Vagina (tissue), 2 donors: ENCODE measurements around the gene TLE4. TPM values are rescaled to one million over a fixed set of nuclear protein-coding genes. Genes with fewer than 3 reads are reported as not detected.

ENCODE experiments used
- DNase-seq, 2 donors: peaks; one replicate each; pipeline ENCODE4 v3.0.0-alpha.2; 2017; ENCODE audit errors: extremely low spot score in 2 of 2
- H3K27ac ChIP-seq: fragments of 200-600 bp; sonication (generic); one replicate; pipeline ENCODE4 v1.5.1; 2019
- H3K27me3 ChIP-seq: fragments of 200-600 bp; sonication (generic); one replicate; pipeline ENCODE4 v1.5.1; 2019
- H3K36me3 ChIP-seq, 2 donors: fragments of 200-600 bp; sonication (generic); one replicate each; pipeline ENCODE4 v1.5.1; 2017 to 2019
- H3K4me1 ChIP-seq: fragments of 200-600 bp; sonication (generic); one replicate; pipeline ENCODE4 v1.5.1; 2019
- H3K4me3 ChIP-seq, 2 donors: fragments of 200-600 bp; sonication (generic); 1 replicate in 1 of 2; 2 replicates in 1 of 2; pipeline ENCODE4 v1.5.1; 2016 to 2019
- H3K9me3 ChIP-seq: fragments of 200-600 bp; sonication (generic); one replicate; pipeline ENCODE4 v1.5.1; 2019
- CTCF ChIP-seq, 3 experiments: fragments of 450-650 bp in 2 of 3; fragments of 200-600 bp in 1 of 3; sonication (generic) in 1 of 3; IDR thresholded peaks; one replicate each; pipeline ENCODE4 v1.5.1; 2017 to 2019; ENCODE audit warnings: antibody characterized with exemption in 3 of 3, mild to moderate bottlenecking in 2 of 3, moderate library complexity in 2 of 3
- POLR2A ChIP-seq, 2 donors: fragments of 450-650 bp; IDR thresholded peaks; one replicate each; pipeline ENCODE4 v1.6.1; 2017; ENCODE audit warnings: antibody characterized with exemption in 2 of 2, mild to moderate bottlenecking in 2 of 2, moderate library complexity in 2 of 2
- POLR2AphosphoS5 ChIP-seq, 2 donors: sonication (generic); formaldehyde crosslinking; IDR thresholded peaks; one replicate each; pipeline ENCODE4 v1.9.0; 2017; ENCODE audit warnings: antibody characterized with exemption in 2 of 2, mild to moderate bottlenecking in 2 of 2, low read depth in 1 of 2; ENCODE audit not compliant: insufficient read depth in 1 of 2
- intact Hi-C: fragments of 100-400 bp; cut with DNase I; formaldehyde crosslinking; loops from one replicate; pipeline ENCODE4 v1.15.1; 2023
- total RNA-seq: library from RNA; depleted of rRNA; stranded (reverse); fragments of >200 nt; gene quantifications from one replicate; pipeline ENCODE4 v1.2.3, GENCODE V29; 2016

TLE4 gene
- total RNA-seq, 1 donor from 2014 or later, result 49.8 TPM

DNA sequence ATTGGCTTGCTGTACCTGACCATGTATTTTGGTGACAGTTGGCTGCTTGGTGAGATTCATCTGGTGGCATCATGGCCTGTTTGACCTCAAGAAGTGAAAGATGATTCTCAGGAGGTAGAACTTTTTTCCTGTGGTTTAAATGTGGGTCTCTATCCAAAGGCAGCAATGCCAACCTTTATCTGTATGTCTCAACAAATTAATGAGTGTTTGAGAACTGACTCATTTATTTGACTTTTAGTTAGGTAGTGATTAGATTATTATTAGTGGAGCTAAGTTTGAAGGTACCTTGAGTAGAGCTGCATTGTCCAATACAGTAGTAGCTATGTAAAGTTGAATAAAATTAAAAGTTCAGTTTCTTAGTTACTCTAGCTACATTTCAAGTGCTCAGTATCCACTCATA, 48.2 kb downstream of the TLE4 start:
- Histone ChIP-seq H3K9me3 (no peaks in the 10 kb centered on the region), H3K4me3 (no peak overlapping the region), H3K27me3 (no peaks in the 10 kb centered on the region), H3K27ac (no peak overlapping the region), H3K36me3 (no peaks in the 10 kb centered on the region), H3K4me1 (peaks cover 31% of the 10 kb centered on the region)
- intact Hi-C loops, result no loop called here
- no peak for DNase-seq
- TF ChIP-seq POLR2A (IDR thresholded peaks at IDR 0.05), result no peak
- TF ChIP-seq POLR2AphosphoS5 (IDR thresholded peaks at IDR 0.05; ENCODE audit: insufficient read depth in 1 of 2, low read depth in 1 of 2), result no peak
- no peak for TF ChIP-seq CTCF (IDR thresholded peaks at IDR 0.05)

GRCh38 chr9:79621916-79622575, 50.3 kb downstream of the TLE4 start:
- TF ChIP-seq POLR2A (IDR thresholded peaks at IDR 0.05) (no peak), CTCF (IDR thresholded peaks at IDR 0.05) (no peak), POLR2AphosphoS5 (IDR thresholded peaks at IDR 0.05; ENCODE audit: insufficient read depth in 1 of 2, low read depth in 1 of 2) (no peak)
- Histone ChIP-seq H3K27me3 (no peaks in the 10 kb centered on the region), H3K9me3 (no peaks in the 10 kb centered on the region), H3K4me3 (no peak overlapping the region), H3K4me1 (peaks cover 23% of the 10 kb centered on the region), H3K36me3 (no peaks in the 10 kb centered on the region), H3K27ac (no peak overlapping the region)
- intact Hi-C loops, result no loop called here
- DNase-seq, result no peak

DNA sequence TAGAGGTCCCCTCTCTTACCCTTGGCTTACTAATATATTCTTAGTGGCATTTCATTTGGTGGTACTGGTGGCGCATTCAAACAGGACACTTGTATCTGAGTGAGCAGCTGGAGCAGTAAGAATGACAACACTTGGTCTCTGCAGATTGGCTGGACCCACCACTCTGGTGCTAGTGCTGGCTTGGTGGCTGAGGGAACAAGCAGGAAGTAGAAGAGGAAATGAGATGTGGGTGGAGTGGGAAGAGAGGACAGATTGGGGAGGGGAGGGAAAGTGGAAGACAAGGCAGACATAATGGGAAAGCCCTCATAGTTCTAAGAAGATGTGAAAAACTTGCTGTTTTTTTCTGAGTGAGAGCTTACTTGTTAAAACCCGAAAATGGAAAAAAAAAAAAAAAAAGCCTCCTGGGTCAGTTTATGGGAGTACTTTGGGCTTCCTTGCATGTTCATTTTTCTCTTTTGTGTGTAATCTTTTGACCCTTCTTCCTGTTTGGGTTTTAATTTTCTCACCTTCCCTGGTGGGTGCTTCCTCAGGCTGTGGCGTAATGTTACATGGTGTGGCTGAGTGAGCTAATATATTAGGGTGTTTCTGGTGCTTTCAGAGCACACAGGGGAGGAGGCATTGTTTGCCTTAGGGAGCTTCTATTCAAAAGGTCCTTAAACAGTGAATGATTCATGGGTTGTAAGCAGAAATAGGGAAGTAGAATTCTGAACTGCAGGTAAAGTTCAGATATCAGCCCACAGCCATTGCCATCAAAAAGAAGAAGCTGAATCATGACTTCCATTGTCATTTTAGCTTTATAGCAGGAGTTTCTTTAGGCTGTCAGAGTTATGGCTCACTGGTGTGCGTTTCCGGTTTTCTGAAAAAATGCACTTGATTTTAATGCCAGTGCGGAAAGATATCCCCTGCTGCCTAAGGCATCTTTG, 52.3 kb downstream of the TLE4 start:
- intact Hi-C loops, result no loop called here
- Histone ChIP-seq H3K9me3 (no peaks in the 10 kb centered on the region), H3K4me3 (no peak overlapping the region), H3K27me3 (no peaks in the 10 kb centered on the region), H3K27ac (no peak overlapping the region), H3K4me1 (peaks cover 12% of the 10 kb centered on the region), H3K36me3 (no peaks in the 10 kb centered on the region)
- TF ChIP-seq POLR2A (IDR thresholded peaks at IDR 0.05), result no peak
- TF ChIP-seq CTCF (IDR thresholded peaks at IDR 0.05), result no peak
- no peak for TF ChIP-seq POLR2AphosphoS5 (IDR thresholded peaks at IDR 0.05; ENCODE audit: insufficient read depth in 1 of 2, low read depth in 1 of 2)
- no peak for DNase-seq

DNA sequence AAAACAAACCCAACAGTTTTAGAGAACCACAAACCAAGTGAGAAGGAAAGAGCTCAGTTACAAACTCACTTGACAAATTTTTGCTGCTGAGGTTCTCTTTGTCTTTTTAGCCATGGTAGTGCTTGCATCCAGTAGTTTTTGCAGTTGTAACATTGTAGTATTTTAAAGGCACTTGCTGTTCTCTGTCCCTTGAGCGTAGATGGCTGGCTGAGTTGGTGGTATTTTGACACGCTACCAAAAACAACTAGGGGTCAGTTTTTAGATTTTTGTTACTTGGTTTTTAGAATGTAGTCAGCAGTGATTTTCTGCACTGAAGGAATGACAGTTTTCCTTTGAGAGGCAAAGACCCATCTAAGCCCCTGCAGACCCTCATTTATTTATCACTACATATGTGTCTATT, 58.0 kb downstream of the TLE4 start:
- H3K27me3 ChIP-seq, result no peaks in the 10 kb centered on the region
- H3K36me3 ChIP-seq, result no peaks in the 10 kb centered on the region
- no peak overlapping the region for H3K27ac ChIP-seq
- intact Hi-C loops, result no loop called here
- no peaks in the 10 kb centered on the region for H3K9me3 ChIP-seq
- H3K4me1 ChIP-seq, result no peaks in the 10 kb centered on the region
- no peak overlapping the region for H3K4me3 ChIP-seq
- no peak for TF ChIP-seq CTCF (IDR thresholded peaks at IDR 0.05)
- TF ChIP-seq POLR2A (IDR thresholded peaks at IDR 0.05), result no peak
- no peak for TF ChIP-seq POLR2AphosphoS5 (IDR thresholded peaks at IDR 0.05; ENCODE audit: insufficient read depth in 1 of 2, low read depth in 1 of 2)
- DNase-seq, result no peak
